Left ventricle myocardium inferior (tissue), 1 donor: ENCODE data around the gene GJA9. TPM values are rescaled to one million over a fixed set of nuclear protein-coding genes. Genes with fewer than 3 reads are reported as not detected.

Source experiments
- DNase-seq: peaks from one replicate; pipeline ENCODE4 v3.0.0-alpha.2; 2020
- H3K27ac ChIP-seq: fragments of 200-600 bp; replicated peaks from 2 replicates; pipeline ENCODE4 v1.8.0; 2021
- H3K27me3 ChIP-seq: fragments of 200-600 bp; 2 replicates; pipeline ENCODE4 v1.8.0; 2021; ENCODE audit warnings: low read depth
- H3K36me3 ChIP-seq: fragments of 200-600 bp; 2 replicates; pipeline ENCODE4 v1.8.0; 2021
- H3K4me1 ChIP-seq: fragments of 200-600 bp; 2 replicates; pipeline ENCODE4 v1.8.0; 2021
- H3K4me3 ChIP-seq: fragments of 200-600 bp; 2 replicates; pipeline ENCODE4 v1.8.0; 2021; ENCODE audit warnings: mild to moderate bottlenecking, moderate library complexity
- H3K9me3 ChIP-seq: fragments of 200-600 bp; replicated peaks from 2 replicates; pipeline ENCODE4 v1.8.0; 2021
- CTCF ChIP-seq: fragments of 200-600 bp; IDR thresholded peaks from 2 replicates; pipeline ENCODE4 v1.8.0; 2021; ENCODE audit warnings: antibody characterized with exemption, mild to moderate bottlenecking, borderline replicate concordance
- intact Hi-C: fragments of 100-400 bp; cut with micrococcal nuclease; formaldehyde crosslinking; loops from one replicate; pipeline ENCODE4 v1.11.0; 2022
- long read RNA-seq: library from polyadenylated mRNA; unstranded; transcript quantifications from one replicate; pipeline ENCODE4 v2.0.0, GENCODE V29; 2021
- total RNA-seq: library from RNA; stranded (reverse); fragmentation: NEBNext Ultra II Directional; extraction: Animal tissue kit (Norgen Biotek cat#: 25700); gene quantifications from one replicate; pipeline ENCODE4 v1.2.1, GENCODE V29; 2021
- donor health status: DM: no; HTN: yes; CAD: no; lungs with severe emphysema.

Gene GJA9
- not detected for total RNA-seq
- long read RNA-seq: 0 reads

- Histone ChIP-seq H3K9me3 (no peaks in the 10 kb centered on the region), H3K27me3 (no peaks in the 10 kb centered on the region), H3K4me1 (peaks cover 6% of the 10 kb centered on the region), H3K4me3 (no peak within 1 kb of the TSS), H3K36me3 (no peaks in the 10 kb centered on the region), H3K27ac (no peak within 1 kb of the TSS)
- TF ChIP-seq CTCF: no peak
- intact Hi-C loops: no loop called here
- DNase-seq: no peak
These were observed at the start of gene GJA9 for GRCh38 chr1:38881487-38881886. Gene GJA9 (minus strand): TSS chr1:38881587. CDS start chr1:38876098, 5,489 bp downstream.

DNA sequence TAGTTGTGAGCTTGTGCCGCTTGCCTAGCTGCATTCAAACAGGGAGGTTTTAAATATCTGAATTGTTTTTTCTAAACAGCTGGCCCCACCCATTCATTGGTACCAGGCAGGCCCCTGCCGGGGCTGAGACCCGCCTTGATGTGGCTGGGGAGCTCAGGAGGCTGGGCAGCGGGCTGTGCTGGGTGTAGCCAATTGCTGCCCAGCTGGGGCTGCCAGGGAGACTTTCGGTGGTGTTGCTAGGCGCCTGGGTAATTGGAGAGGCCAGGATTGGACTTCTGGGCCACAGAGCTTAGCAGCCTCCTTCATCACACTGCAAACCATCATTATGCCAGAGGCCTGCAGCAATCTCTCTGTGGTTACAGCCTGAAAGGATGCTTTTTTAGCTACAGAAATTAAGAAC is 48.1 kb upstream of the GJA9 start:
- Histone ChIP-seq H3K4me3 (no peak overlapping the region), H3K27me3 (no peaks in the 10 kb centered on the region), H3K36me3 (no peaks in the 10 kb centered on the region), H3K4me1 (no peaks in the 10 kb centered on the region), H3K9me3 (no peaks in the 10 kb centered on the region), H3K27ac (peak overlapping the region; percentile 66)
- intact Hi-C loops: no loop called here
- TF ChIP-seq CTCF: no peak
- no peak for DNase-seq

DNA sequence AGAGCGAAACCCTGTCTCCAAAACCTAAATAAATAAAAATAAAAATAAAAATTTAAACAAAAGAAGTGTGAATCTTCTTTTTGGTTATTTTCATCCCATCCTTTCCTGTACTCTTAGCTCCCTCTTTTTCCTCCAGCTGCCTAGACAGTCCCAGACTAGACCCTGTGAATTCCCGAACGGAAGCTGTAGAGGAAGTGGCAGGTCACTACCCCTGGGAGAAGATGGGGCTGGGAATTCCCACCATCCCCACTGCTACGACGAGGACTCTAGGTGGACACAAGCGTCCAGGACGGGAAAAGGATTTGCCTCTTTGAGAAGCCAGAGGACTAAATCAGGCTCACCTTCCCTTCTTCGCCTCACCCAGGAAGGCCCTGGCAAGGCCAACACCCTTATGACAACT is 47.7 kb upstream of the GJA9 start:
- H3K36me3 ChIP-seq: no peaks in the 10 kb centered on the region
- H3K4me1 ChIP-seq: no peaks in the 10 kb centered on the region
- no peak for TF ChIP-seq CTCF
- peak overlapping the region; percentile 66 for H3K27ac ChIP-seq
- no peaks in the 10 kb centered on the region for H3K27me3 ChIP-seq
- intact Hi-C loops: no loop called here
- DNase-seq: no peak
- no peak overlapping the region for H3K4me3 ChIP-seq
- no peaks in the 10 kb centered on the region for H3K9me3 ChIP-seq

- Histone ChIP-seq H3K36me3 (no peaks in the 10 kb centered on the region), H3K27ac (no peak overlapping the region), H3K4me3 (no peak overlapping the region), H3K9me3 (no peaks in the 10 kb centered on the region), H3K4me1 (no peaks in the 10 kb centered on the region), H3K27me3 (no peaks in the 10 kb centered on the region)
- no peak for DNase-seq
- intact Hi-C loops: no loop called here
- no peak for TF ChIP-seq CTCF
These were observed 44.7 kb upstream of the GJA9 start for GRCh38 chr1:38926091-38926490.

GRCh38 chr1:38925391-38925790 is 44.0 kb upstream of the GJA9 start:
- no peak overlapping the region for H3K4me3 ChIP-seq
- TF ChIP-seq CTCF: no peak
- intact Hi-C loops: no loop called here
- DNase-seq: no peak
- H3K27me3 ChIP-seq: no peaks in the 10 kb centered on the region
- H3K4me1 ChIP-seq: no peaks in the 10 kb centered on the region
- no peak overlapping the region for H3K27ac ChIP-seq
- H3K36me3 ChIP-seq: no peaks in the 10 kb centered on the region
- H3K9me3 ChIP-seq: no peaks in the 10 kb centered on the region

GRCh38 chr1:38923607-38924006 is 42.2 kb upstream of the GJA9 start:
- no peak for DNase-seq
- intact Hi-C loops: no loop called here
- H3K9me3 ChIP-seq: no peaks in the 10 kb centered on the region
- no peaks in the 10 kb centered on the region for H3K36me3 ChIP-seq
- no peak overlapping the region for H3K4me3 ChIP-seq
- no peak for TF ChIP-seq CTCF
- no peak overlapping the region for H3K27ac ChIP-seq
- H3K4me1 ChIP-seq: no peaks in the 10 kb centered on the region
- H3K27me3 ChIP-seq: no peaks in the 10 kb centered on the region
